CD1c-positive myeloid dendritic cell (primary cell): ENCODE measurements around the gene ATP9B.
"Not testable (repeated sequence)": the region's sequence is repeated elsewhere in the genome, so short reads cannot be mapped to it uniquely, and the experiment has no call there.

Experiments used
- DNase-seq: peaks from one replicate; pipeline ENCODE4 v3.0.0-alpha.2; 2016; ENCODE audit errors: extremely low spot score

ATP9B gene

DNA sequence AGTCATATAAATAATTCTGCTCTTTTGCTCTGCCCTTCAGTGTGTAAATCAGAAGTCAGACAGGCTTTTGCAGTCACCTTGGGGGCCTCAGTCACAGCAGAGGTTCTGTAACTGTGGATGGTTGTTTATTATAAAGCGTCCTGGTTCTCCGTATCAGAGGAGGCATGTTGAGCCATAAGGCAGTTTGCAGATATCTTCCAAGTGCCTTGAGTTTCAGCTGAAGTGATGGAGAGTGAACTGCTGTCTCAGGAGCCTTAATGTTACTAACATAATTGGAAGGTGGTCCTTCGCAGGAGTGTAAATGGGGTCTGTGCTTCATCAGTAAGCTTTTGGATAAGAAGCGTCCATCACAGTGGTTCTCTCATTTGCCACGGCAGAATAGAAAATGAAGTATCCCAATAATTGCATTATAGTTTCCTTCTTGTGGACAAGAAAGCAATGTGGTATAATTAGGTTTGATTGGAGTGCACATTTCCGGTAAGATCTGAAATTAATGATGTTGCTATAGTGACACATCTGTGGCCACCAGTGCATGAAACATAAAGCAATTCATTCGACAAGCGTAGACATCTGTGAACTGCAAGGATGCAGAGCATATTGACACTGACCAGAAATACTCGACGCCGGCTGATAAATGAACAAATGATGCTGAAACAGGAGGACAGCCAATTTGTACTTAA, 214.1 kb downstream of the ATP9B start:
- DNase-seq: no peak

- DNase-seq: no peak
Measured at GRCh38 chr18:79283929-79284328, 214.7 kb downstream of the ATP9B start.

- not testable (repeated sequence) for DNase-seq
Measured at GRCh38 chr18:79285191-79285590, 216.0 kb downstream of the ATP9B start.

- DNase-seq: not testable (repeated sequence)
Measured at GRCh38 chr18:79290409-79290808, 221.2 kb downstream of the ATP9B start.

DNA sequence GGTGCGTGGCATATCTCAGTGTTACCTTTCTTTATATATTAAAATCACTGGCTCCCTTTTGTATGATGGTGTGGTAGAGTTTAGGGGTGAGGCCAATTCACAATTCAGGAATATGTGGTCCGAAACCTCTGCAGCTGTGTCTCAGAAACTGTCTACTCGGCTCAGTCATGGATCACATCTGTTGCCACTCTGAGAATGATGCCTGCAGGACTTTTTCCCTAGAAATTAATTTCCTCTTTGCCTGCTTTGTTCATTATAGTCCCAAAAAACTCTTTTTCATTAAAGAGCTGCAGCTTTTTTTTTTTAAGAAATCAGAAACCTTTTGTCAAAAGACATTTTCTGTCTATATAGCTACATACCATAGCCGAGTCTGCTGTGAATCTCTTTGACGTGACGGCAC, 221.7 kb downstream of the ATP9B start:
- DNase-seq: no peak

DNA sequence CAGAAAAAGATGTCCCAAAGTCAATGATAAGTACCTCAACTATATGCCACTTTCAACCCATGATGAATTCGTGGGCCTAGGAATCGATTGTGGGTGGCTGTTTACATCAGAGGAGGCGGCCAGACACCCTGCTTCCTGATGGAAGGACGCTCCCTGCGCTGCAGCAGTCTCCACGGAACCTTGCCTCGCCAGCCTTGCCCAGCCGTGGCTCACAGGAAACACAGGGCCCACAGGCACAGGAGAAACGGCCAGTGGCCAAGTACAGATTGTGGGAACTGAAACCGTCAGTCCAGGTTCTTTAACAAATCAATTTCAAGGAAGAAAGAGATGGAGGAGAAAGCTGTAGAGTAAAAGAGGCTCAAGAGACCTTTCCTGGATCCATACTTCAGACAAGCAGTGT, 225.0 kb downstream of the ATP9B start:
- DNase-seq: no peak

- DNase-seq: no peak
Measured at GRCh38 chr18:79299272-79299671, 230.1 kb downstream of the ATP9B start.

DNA sequence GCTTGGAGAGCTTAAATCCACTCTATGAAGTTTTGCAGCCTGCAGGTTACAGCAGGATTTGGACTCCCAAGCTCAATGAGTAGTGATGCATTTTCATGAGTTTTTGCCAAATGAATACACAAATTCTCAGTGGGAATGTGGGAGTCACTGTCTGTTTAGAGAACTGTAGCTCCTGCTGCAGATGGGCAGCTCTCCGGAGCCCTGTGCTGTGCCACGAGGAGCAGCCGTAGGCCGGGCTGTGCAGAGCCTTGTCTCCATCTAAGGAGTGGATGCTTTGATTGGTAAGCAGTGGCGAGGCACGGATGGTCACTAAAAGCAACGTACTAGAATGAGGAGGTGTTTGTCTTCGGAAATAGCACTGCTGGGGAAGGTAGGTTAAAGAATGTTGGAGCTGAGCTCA, 230.5 kb downstream of the ATP9B start:
- DNase-seq: no peak

- DNase-seq: no peak
Measured at GRCh38 chr18:79300413-79300812, 231.2 kb downstream of the ATP9B start.

- DNase-seq: no peak
Measured at GRCh38 chr18:79302120-79302519, 232.9 kb downstream of the ATP9B start.

GRCh38 chr18:79305911-79306310, 236.7 kb downstream of the ATP9B start:
- no peak for DNase-seq

DNA sequence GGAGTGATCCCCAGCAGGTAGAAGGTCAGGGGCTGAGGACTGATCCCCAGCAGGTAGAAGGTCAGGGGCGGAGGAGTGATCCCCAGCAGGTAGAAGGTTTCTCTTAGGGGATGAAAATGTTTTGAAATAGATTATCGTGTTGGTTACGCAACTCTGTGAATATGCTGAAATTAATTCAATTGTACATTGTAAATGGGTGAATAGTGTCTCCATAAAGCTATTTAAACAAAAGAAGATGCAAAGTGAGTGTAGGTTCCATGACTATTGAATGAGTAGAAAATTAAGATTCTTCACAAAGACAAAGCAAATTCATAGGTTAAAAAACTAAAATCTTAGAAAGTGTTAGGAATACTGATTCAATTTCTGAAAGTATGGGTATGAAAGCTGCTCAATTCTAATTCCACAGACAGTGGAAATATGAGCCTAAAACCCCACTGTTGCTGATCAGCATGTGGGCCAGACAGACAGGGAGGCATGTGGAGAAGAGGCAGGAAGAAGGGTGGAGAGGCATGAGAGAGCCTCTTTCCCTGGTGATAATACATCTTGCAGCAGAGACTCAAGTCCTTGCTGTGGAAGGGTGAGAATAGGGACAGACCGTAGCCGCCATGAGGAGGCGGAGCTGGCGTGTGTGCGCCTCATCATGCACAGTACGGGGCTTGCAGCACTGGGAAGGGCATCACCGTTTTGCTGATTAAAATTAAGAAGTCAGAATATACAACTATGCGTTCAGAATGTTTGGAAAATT, 240.6 kb downstream of the ATP9B start:
- no peak for DNase-seq

DNA sequence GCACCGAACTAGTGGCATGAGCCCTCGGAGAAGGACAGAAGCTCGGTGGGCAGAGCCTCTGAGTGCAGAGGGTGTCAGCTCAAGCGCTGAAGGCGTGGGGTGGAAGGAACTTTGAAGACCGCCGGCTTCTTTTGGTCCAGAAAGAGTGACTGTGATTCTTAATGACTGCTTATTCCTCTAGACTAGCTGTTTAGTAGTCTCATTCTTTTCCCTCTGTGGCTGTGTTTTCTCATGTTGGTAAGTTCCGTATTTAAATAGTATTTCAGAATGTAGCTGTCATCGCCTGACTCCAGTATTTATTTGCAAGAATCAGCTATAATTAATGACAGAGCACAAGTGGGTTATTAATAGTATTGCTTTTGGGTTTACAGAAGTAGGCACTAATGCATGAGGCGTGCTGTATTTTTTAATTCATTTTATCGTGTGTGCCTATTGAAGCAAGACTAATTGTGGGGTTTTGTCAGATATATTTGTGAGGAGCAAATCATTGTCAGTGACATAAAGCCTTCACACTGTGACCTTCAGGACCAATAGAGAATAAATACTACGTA, 245.7 kb downstream of the ATP9B start:
- no peak for DNase-seq

DNA sequence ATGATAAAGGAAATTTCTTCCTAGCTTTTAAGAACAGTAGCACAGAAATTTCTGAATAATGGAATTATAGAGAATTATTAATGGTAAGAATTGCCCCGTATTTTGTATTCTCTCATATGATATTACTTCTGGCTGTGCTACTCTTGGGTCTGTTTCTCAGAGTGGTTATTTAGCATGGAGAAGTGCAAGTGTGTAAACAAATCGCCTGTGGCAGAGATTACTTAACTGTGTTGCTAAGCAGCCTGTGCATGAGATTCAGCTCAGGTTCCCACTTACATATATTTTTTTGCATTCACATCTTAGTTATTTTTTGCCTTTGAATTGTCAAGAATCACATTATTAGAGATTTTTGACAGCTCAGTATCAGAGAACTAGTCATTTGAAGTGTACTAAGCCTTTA, 246.4 kb downstream of the ATP9B start:
- no peak for DNase-seq

GRCh38 chr18:79317703-79318102, 248.5 kb downstream of the ATP9B start:
- no peak for DNase-seq

DNA sequence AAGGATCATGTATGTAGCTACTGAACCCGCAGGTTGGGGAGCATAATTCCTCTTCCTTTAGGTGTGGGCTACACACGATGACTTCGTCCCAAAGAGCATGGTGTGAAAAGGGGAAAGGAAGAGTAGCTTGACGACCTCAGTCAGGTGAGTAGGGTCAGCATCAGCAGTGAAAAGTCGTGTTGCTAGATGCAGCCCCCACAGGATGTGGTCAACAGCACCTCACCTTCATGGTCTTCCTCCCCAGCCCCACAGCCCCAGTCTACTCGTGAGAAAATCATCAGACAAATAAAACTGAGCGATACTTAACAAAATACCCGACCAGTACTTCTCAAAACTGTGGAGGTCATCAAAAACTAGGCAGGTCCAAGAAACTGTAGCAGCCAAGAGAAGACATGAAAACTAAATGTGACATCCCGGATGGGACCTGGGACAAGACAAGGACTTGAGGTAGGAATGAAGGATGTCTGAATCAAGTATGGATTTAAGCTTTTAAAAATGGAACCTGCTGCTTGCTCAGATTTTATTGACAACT, 249.0 kb downstream of the ATP9B start:
- no peak for DNase-seq

GRCh38 chr18:79320216-79320850, 251.1 kb downstream of the ATP9B start:
- DNase-seq: no peak

DNA sequence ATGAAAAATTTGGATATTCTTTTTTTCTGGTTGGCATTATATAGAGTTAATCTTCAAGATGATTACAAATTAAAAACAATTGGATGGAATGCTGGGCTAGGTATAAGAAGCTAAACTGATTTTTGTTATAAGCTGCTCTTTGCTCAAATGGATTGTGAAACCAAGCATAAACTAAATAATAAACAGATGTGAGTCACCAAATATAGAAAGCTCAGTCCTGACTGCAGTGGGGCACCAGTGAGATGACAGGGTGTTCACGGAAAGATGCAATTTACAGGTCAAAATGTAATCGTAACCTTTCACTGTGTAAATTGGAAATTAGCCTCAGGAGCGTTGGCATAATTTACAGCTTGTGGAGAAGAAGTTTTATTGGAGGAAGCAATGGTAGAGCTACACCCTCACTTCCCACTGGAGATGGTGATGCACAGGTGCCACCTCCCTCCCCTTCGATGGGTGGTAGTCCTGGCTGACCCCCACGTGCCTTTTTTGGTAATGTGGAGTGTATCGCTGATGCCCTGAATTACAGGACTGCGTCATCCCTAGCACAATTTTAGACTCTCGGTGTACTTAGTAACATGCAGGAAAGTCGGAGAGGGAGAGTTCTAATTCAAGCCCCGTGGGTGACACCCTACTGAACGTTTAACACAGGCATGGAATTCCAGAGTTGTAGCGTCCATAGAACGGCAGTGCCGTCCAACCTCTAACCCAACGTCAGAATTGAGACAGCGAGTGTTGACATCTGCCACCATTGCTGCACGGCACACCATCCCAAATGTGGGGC, 252.6 kb downstream of the ATP9B start:
- no peak for DNase-seq

GRCh38 chr18:79322441-79322840, 253.2 kb downstream of the ATP9B start:
- DNase-seq: no peak

DNA sequence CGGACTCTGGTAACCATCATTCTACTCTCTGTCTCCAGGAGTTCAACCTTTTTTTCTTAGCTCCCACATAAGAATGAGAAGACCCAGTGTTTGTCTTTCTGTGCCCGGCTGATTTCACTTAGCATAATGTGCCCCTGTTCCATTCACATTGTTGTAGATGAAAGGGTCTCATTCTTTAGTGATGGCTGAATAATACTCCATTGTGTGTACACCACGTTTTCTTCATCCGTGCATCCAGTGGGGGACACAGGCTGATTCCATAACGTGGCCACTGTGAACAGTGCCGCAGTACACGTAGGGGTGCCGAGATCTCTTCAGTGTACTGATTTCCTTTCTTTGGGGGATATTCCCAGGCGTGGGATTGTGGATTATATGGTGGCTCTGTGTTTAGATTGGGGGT, 254.3 kb downstream of the ATP9B start:
- DNase-seq: no peak

GRCh38 chr18:79326413-79327198, 257.4 kb downstream of the ATP9B start:
- no peak for DNase-seq
